Neuronal stem cell (in vitro differentiated cells): ENCODE results near the gene GRID1.
"Not testable (repeated sequence)": the region's sequence is repeated elsewhere in the genome, so short reads cannot be mapped to it uniquely, and the experiment has no call there.

Source experiments
- DNase-seq: peaks from one replicate; pipeline ENCODE4 v3.0.0-alpha.2; 2013; ENCODE audit warnings: low spot score
- H2AFZ ChIP-seq: one replicate; pipeline ENCODE4 v1.6.1; 2013; ENCODE audit warnings: mild to moderate bottlenecking, low read length, inconsistent platforms
- H2AK5ac ChIP-seq: 2 replicates; pipeline ENCODE4 v1.6.1; 2013; ENCODE audit warnings: low read depth, mild to moderate bottlenecking, inconsistent platforms, low read length, moderate library complexity, mixed read lengths
- H2BK120ac ChIP-seq: 2 replicates; pipeline ENCODE4 v1.6.1; 2013; ENCODE audit warnings: low read depth, mild to moderate bottlenecking, inconsistent platforms, low read length, moderate library complexity, mixed read lengths
- H2BK12ac ChIP-seq: one replicate; pipeline ENCODE4 v1.6.1; 2013; ENCODE audit warnings: low read length, inconsistent platforms
- H2BK15ac ChIP-seq: 2 replicates; pipeline ENCODE4 v1.6.1; 2013; ENCODE audit warnings: mild to moderate bottlenecking, low read length, inconsistent platforms, mixed read lengths
- H2BK5ac ChIP-seq: one replicate; pipeline ENCODE4 v1.6.1; 2013; ENCODE audit warnings: inconsistent platforms, mild to moderate bottlenecking, low read length, moderate library complexity
- H3K14ac ChIP-seq: one replicate; pipeline ENCODE4 v1.6.1; 2013; ENCODE audit warnings: low read length, inconsistent platforms
- H3K18ac ChIP-seq: 2 replicates; pipeline ENCODE4 v1.6.1; 2013; ENCODE audit warnings: low read length, inconsistent platforms
- H3K23ac ChIP-seq: 2 replicates; pipeline ENCODE4 v1.6.1; 2013; ENCODE audit warnings: low read depth, mild to moderate bottlenecking, mixed read lengths, low read length, inconsistent platforms; ENCODE audit not compliant: poor library complexity
- H3K27ac ChIP-seq: replicated peaks from 3 replicates; pipeline ENCODE4 v1.5.1; 2013; ENCODE audit warnings: low read length, inconsistent platforms
- H3K27me3 ChIP-seq, 3 experiments: 2 replicates each; pipeline ENCODE4 v1.6.1; 2013; ENCODE audit warnings: low read length in 3 of 3, mild to moderate bottlenecking in 2 of 3, inconsistent platforms in 1 of 3, low read depth in 1 of 3, mixed read lengths in 1 of 3, moderate library complexity in 1 of 3; ENCODE audit not compliant: control insufficient read depth in 3 of 3, insufficient read depth in 3 of 3
- H3K36me3 ChIP-seq, 2 donors: replicated peaks in 1 of 2; 2 replicates each; pipeline ENCODE4 v1.6.1; 2013; ENCODE audit warnings: low read length in 2 of 2; ENCODE audit not compliant: control insufficient read depth in 2 of 2, insufficient read depth in 2 of 2
- H3K4ac ChIP-seq: 2 replicates; pipeline ENCODE4 v1.6.1; 2013; ENCODE audit warnings: inconsistent platforms, mild to moderate bottlenecking, low read length, moderate library complexity
- H3K4me1 ChIP-seq, 2 donors: 1 replicate in 1 of 2; 2 replicates in 1 of 2; pipeline ENCODE4 v1.6.1; 2013; ENCODE audit warnings: low read length in 2 of 2, low read depth in 1 of 2; ENCODE audit not compliant: control insufficient read depth in 2 of 2, insufficient read depth in 1 of 2
- H3K4me2 ChIP-seq: one replicate; pipeline ENCODE4 v1.6.1; 2013; ENCODE audit warnings: mild to moderate bottlenecking, low read length, inconsistent platforms; ENCODE audit not compliant: insufficient read depth, poor library complexity, severe bottlenecking
- H3K4me3 ChIP-seq, 2 donors: 2 replicates each; pipeline ENCODE4 v1.5.1; 2013; ENCODE audit warnings: low read length in 2 of 2, mild to moderate bottlenecking in 2 of 2, inconsistent platforms in 1 of 2, moderate library complexity in 1 of 2
- H3K79me1 ChIP-seq: one replicate; pipeline ENCODE4 v1.6.1; 2013; ENCODE audit warnings: low read depth, mild to moderate bottlenecking, inconsistent platforms, low read length, moderate library complexity
- H3K9ac ChIP-seq: one replicate; pipeline ENCODE4 v1.6.1; 2013; ENCODE audit warnings: mild to moderate bottlenecking, low read depth, low read length, inconsistent platforms; ENCODE audit not compliant: poor library complexity
- H3K9me3 ChIP-seq, 2 donors: replicated peaks in 1 of 2; 2 replicates each; pipeline versions ENCODE3 to v1.6.1; 2013; ENCODE audit warnings: low read length in 2 of 2, mild to moderate bottlenecking in 2 of 2, inconsistent platforms in 1 of 2, low read depth in 1 of 2, mixed read lengths in 1 of 2, moderate library complexity in 1 of 2; ENCODE audit not compliant: control insufficient read depth in 2 of 2, insufficient read depth in 1 of 2
- H4K8ac ChIP-seq: one replicate; pipeline ENCODE4 v1.6.1; 2013; ENCODE audit warnings: low read depth, mild to moderate bottlenecking, inconsistent platforms, low read length, moderate library complexity
- H4K91ac ChIP-seq: one replicate; pipeline ENCODE4 v1.6.1; 2013; ENCODE audit warnings: low read length, low read depth, mild to moderate bottlenecking, inconsistent platforms; ENCODE audit not compliant: poor library complexity
- WGBS, 2 donors: extraction: QIAGEN DNeasy Blood & Tissue Kit; methylation state at CpG; one replicate each; pipeline ENCODE4 v1.1.7; 2013; ENCODE audit warnings: missing lambda C conversion rate in 2 of 2, mixed read lengths in 1 of 2; ENCODE audit not compliant: insufficient read length in 2 of 2, insufficient replicate concordance in 1 of 2; ENCODE audit errors: extremely low coverage in 2 of 2; 5-methylcytosine and 5-hydroxymethylcytosine counted together

The GRID1 gene

GRCh38 chr10:86109421-86109820, 257.2 kb downstream of the GRID1 start:
- Histone ChIP-seq H2AFZ (no peak overlapping the region), H2BK15ac (no peak overlapping the region), H2BK120ac (no peak overlapping the region), H4K91ac (no peak overlapping the region), H3K36me3 (no peaks in the 10 kb centered on the region), H3K79me1 (no peaks in the 10 kb centered on the region), H3K18ac (no peak overlapping the region), H2AK5ac (no peak overlapping the region), H3K9me3 (no peaks in the 10 kb centered on the region), H3K4me1 (no peaks in the 10 kb centered on the region), H3K23ac (no peak overlapping the region), H2BK5ac (no peak overlapping the region), H3K27me3 (no peaks in the 10 kb centered on the region), H3K9ac (no peak overlapping the region), H3K27ac (no peak overlapping the region), H4K8ac (no peak overlapping the region), H3K14ac (no peak overlapping the region), H3K4ac (no peak overlapping the region), H3K4me3 (no peak overlapping the region), H2BK12ac (no peak overlapping the region), H3K4me2 (no peak overlapping the region)
- WGBS, 2 donors, result no CpG with 5 or more reads among the region's 1 CpG
- DNase-seq, result no peak

GRCh38 chr10:86108696-86109095, 257.9 kb downstream of the GRID1 start:
- no CpG with 5 or more reads among the region's 7 CpGs for WGBS, 2 donors
- no peak overlapping the region for H3K27ac ChIP-seq
- H2BK15ac ChIP-seq, result no peak overlapping the region

GRCh38 chr10:86107611-86108310, 258.8 kb downstream of the GRID1 start:
- H3K23ac ChIP-seq, H4K91ac ChIP-seq, DNase-seq, H3K18ac ChIP-seq, H3K9me3 ChIP-seq, H3K9ac ChIP-seq, H2BK120ac ChIP-seq, H3K4me3 ChIP-seq, H3K4me2 ChIP-seq, H3K4me1 ChIP-seq, H3K4ac ChIP-seq, H4K8ac ChIP-seq, H3K36me3 ChIP-seq, H2AFZ ChIP-seq, H2AK5ac ChIP-seq, H2BK12ac ChIP-seq, H3K27ac ChIP-seq, H3K27me3 ChIP-seq, H2BK15ac ChIP-seq, H3K14ac ChIP-seq, H3K79me1 ChIP-seq: not testable (repeated sequence)
- no CpG with 5 or more reads among the region's 16 CpGs for WGBS, 2 donors
- peak overlapping the region; percentile 14 for H2BK5ac ChIP-seq

More at GRCh38 chr10:86108696-86109095, 257.9 kb downstream of the GRID1 start:
- Histone ChIP-seq H3K79me1 (no peaks in the 10 kb centered on the region), H3K9ac (no peak overlapping the region), H2BK120ac (no peak overlapping the region), H3K23ac (no peak overlapping the region), H2BK12ac (no peak overlapping the region), H3K9me3 (no peaks in the 10 kb centered on the region), H3K4me3 (no peak overlapping the region), H3K4ac (no peak overlapping the region), H3K4me1 (no peaks in the 10 kb centered on the region), H3K18ac (peak overlapping the region; percentile 49), H3K36me3 (no peaks in the 10 kb centered on the region), H3K27me3 (no peaks in the 10 kb centered on the region), H4K91ac (no peak overlapping the region), H2BK5ac (no peak overlapping the region), H3K14ac (no peak overlapping the region), H2AFZ (no peak overlapping the region), H4K8ac (no peak overlapping the region), H2AK5ac (no peak overlapping the region), H3K4me2 (no peak overlapping the region)
- DNase-seq, result no peak

- H2BK12ac ChIP-seq, result no peak overlapping the region
- DNase-seq, result no peak
- H2AK5ac ChIP-seq, result peak overlapping the region; percentile 67
- H4K8ac ChIP-seq, result no peak overlapping the region
- no peak overlapping the region for H2BK15ac ChIP-seq
- peak overlapping the region; percentile 14 for H2BK5ac ChIP-seq
- H2AFZ ChIP-seq, result no peak overlapping the region
- no peak overlapping the region for H3K4me2 ChIP-seq
- WGBS, 2 donors, result no CpG with 5 or more reads among the region's 6 CpGs
- no peak overlapping the region for H3K9ac ChIP-seq
- no peak overlapping the region for H3K27ac ChIP-seq
- H3K79me1 ChIP-seq, result no peaks in the 10 kb centered on the region
- H3K36me3 ChIP-seq, result no peaks in the 10 kb centered on the region
- H3K14ac ChIP-seq, result peak overlapping the region; percentile 17
- peak overlapping the region; percentile 75 for H2BK120ac ChIP-seq
- no peaks in the 10 kb centered on the region for H3K4me1 ChIP-seq
- no peak overlapping the region for H4K91ac ChIP-seq
- H3K4ac ChIP-seq, result no peak overlapping the region
- H3K9me3 ChIP-seq, result no peaks in the 10 kb centered on the region
- H3K18ac ChIP-seq, result peak overlapping the region; percentile 67
- H3K27me3 ChIP-seq, result no peaks in the 10 kb centered on the region
- no peak overlapping the region for H3K4me3 ChIP-seq
- no peak overlapping the region for H3K23ac ChIP-seq
Measured at GRCh38 chr10:86107131-86107530, 259.5 kb downstream of the GRID1 start.
